CD14-positive monocyte (primary cell): Measurements from ENCODE around the gene CCDC3. TPM values are rescaled to one million over a fixed set of nuclear protein-coding genes. Genes with fewer than 3 reads are reported as not detected.

Source experiments
- DNase-seq, 3 donors: peaks; one replicate each; pipeline ENCODE4 v3.0.0-alpha.2; 2011 to 2022
- H2AFZ ChIP-seq: 2 replicates; pipeline ENCODE4 v1.6.0; 2012; ENCODE audit warnings: mild to moderate bottlenecking, low read depth, low read length, inconsistent platforms; ENCODE audit not compliant: insufficient read depth, poor library complexity, severe bottlenecking
- H3K27ac ChIP-seq, 2 donors: 1 replicate in 1 of 2; 2 replicates in 1 of 2; pipeline ENCODE4 v1.5.1; 2012 to 2013; ENCODE audit warnings: low read length in 2 of 2, control low read depth in 1 of 2, inconsistent platforms in 1 of 2, low read depth in 1 of 2, mild to moderate bottlenecking in 1 of 2
- H3K27me3 ChIP-seq, 2 donors: one replicate each; pipeline versions ENCODE4 v1.6.0 to v1.6.1; 2011 to 2013; ENCODE audit warnings: low read length in 2 of 2; ENCODE audit not compliant: control insufficient read depth in 2 of 2, insufficient read depth in 2 of 2
- H3K36me3 ChIP-seq, 2 donors: replicated peaks in 1 of 2; 1 replicate in 1 of 2; 2 replicates in 1 of 2; pipeline versions ENCODE4 v1.5.1 to v1.6.1; 2012 to 2013; ENCODE audit warnings: low read length in 2 of 2, control low read depth in 1 of 2, inconsistent platforms in 1 of 2, mild to moderate bottlenecking in 1 of 2; ENCODE audit not compliant: insufficient read depth in 2 of 2, control insufficient read depth in 1 of 2
- H3K4me1 ChIP-seq, 2 donors: 1 replicate in 1 of 2; 2 replicates in 1 of 2; pipeline versions ENCODE4 v1.5.1 to v1.6.1; 2012 to 2013; ENCODE audit warnings: low read length in 2 of 2, control low read depth in 1 of 2, inconsistent platforms in 1 of 2, mild to moderate bottlenecking in 1 of 2, moderate library complexity in 1 of 2; ENCODE audit not compliant: insufficient read depth in 2 of 2, control insufficient read depth in 1 of 2
- H3K4me2 ChIP-seq: replicated peaks from 2 replicates; pipeline ENCODE3; 2012; ENCODE audit warnings: low read length, moderate library complexity, mild to moderate bottlenecking; ENCODE audit not compliant: poor library complexity, severe bottlenecking; ENCODE audit errors: extremely low read depth
- H3K4me3 ChIP-seq, 3 experiments: fragments of 200-600 bp in 1 of 3; sonication (generic) in 1 of 3; replicated peaks in 1 of 3; 1 replicate in 2 of 3; 2 replicates in 1 of 3; pipeline ENCODE4 v1.5.1; 2011 to 2013; ENCODE audit warnings: low read length in 3 of 3, mild to moderate bottlenecking in 3 of 3, control low read depth in 2 of 3, low read depth in 2 of 3, inconsistent platforms in 1 of 3, moderate library complexity in 1 of 3
- H3K79me2 ChIP-seq: 2 replicates; pipeline ENCODE4 v1.6.0; 2012; ENCODE audit warnings: mild to moderate bottlenecking, control low read depth, inconsistent platforms, low read length, moderate library complexity; ENCODE audit not compliant: insufficient read depth
- H3K9ac ChIP-seq: 2 replicates; pipeline ENCODE4 v1.6.0; 2017; ENCODE audit warnings: low read length, mild to moderate bottlenecking; ENCODE audit not compliant: insufficient read depth, poor library complexity, severe bottlenecking
- H3K9me3 ChIP-seq, 2 donors: replicated peaks in 1 of 2; 1 replicate in 1 of 2; 2 replicates in 1 of 2; pipeline versions ENCODE4 v1.5.1 to v1.6.1; 2012 to 2013; ENCODE audit warnings: low read length in 2 of 2, control low read depth in 1 of 2; ENCODE audit not compliant: control insufficient read depth in 1 of 2, insufficient read depth in 1 of 2
- H4K20me1 ChIP-seq: 2 replicates; pipeline ENCODE4 v1.6.0; 2012; ENCODE audit warnings: mild to moderate bottlenecking, low read length, control low read depth, moderate library complexity; ENCODE audit not compliant: insufficient read depth
- H3K27ac Mint-ChIP-seq, 7 donors: one replicate each; pipeline ENCODE4 v1.8.0; 2020; ENCODE audit warnings: mild to moderate bottlenecking in 7 of 7, mixed read lengths in 7 of 7, moderate library complexity in 6 of 7, inconsistent platforms in 2 of 7
- H3K27me3 Mint-ChIP-seq, 3 donors: one replicate each; pipeline ENCODE4 v1.8.0; 2021 to 2022; ENCODE audit warnings: low read depth in 3 of 3, mild to moderate bottlenecking in 3 of 3, mixed read lengths in 3 of 3, moderate library complexity in 3 of 3, inconsistent platforms in 1 of 3
- H3K36me3 Mint-ChIP-seq, 2 donors: one replicate each; pipeline ENCODE4 v1.8.0; 2020; ENCODE audit warnings: mixed read lengths in 2 of 2, inconsistent platforms in 1 of 2, mild to moderate bottlenecking in 1 of 2
- H3K4me1 Mint-ChIP-seq: one replicate; pipeline ENCODE4 v1.8.0; 2020; ENCODE audit warnings: mild to moderate bottlenecking, mixed read lengths
- H3K4me3 Mint-ChIP-seq, 2 donors: one replicate each; pipeline ENCODE4 v1.8.0; 2020; ENCODE audit warnings: mild to moderate bottlenecking in 2 of 2, mixed read lengths in 2 of 2, moderate library complexity in 1 of 2
- H3K9me3 Mint-ChIP-seq, 7 donors: one replicate each; pipeline ENCODE4 v1.8.0; 2020 to 2022; ENCODE audit warnings: mixed read lengths in 7 of 7, mild to moderate bottlenecking in 6 of 7, moderate library complexity in 6 of 7, inconsistent platforms in 2 of 7
- CTCF ChIP-seq: fragments of 200-600 bp; IDR thresholded peaks from one replicate; pipeline ENCODE4 v1.8.0; 2022; ENCODE audit warnings: antibody characterized with exemption, mild to moderate bottlenecking
- WGBS: methylation state at CpG from one replicate; pipeline ENCODE4 v1.1.5; 2013; ENCODE audit warnings: missing lambda C conversion rate; ENCODE audit not compliant: insufficient coverage; 5-methylcytosine and 5-hydroxymethylcytosine counted together
- intact Hi-C, 2 donors: fragments of 100-400 bp; cut with micrococcal nuclease; formaldehyde crosslinking; loops; one replicate each; pipeline versions ENCODE4 v1.15.0 to v1.15.1; 2023
- polyA plus RNA-seq, 3 donors: library from polyadenylated mRNA; depleted of rRNA in 1 of 3; unstranded in 2 of 3; stranded (reverse) in 1 of 3; fragments of 300-500 nt in 2 of 3; fragments of >200 nt in 1 of 3; fragmentation: Illumina TruSeq in 2 of 3; gene quantifications; 1 replicate in 2 of 3; 2 replicates in 1 of 3; pipeline ENCODE4 v1.2.3, GENCODE V29; 2012 to 2021

The CCDC3 gene
- polyA plus RNA-seq, 3 donors, result not detected

GRCh38 chr10:13038391-13038790 is 36.9 kb upstream of the CCDC3 start:
- WGBS, result no CpG with 5 or more reads among the region's 2 CpGs
- Mint-ChIP-seq H3K9me3 (peaks cover 0 to 6% (median 2%) of the 10 kb centered on the region in 7 donors), H3K4me1 (no peaks in the 10 kb centered on the region), H3K27ac (no peak overlapping the region), H3K36me3 (no peaks in the 10 kb centered on the region), H3K4me3 (no peak overlapping the region), H3K27me3 (peaks cover 2 to 4% (median 3%) of the 10 kb centered on the region in 3 donors)
- Histone ChIP-seq H3K79me2 (no peaks in the 10 kb centered on the region), H3K4me2 (no peak overlapping the region), H2AFZ (no peak overlapping the region), H3K36me3 (no peaks in the 10 kb centered on the region), H3K4me3 (no peak overlapping the region), H4K20me1 (no peaks in the 10 kb centered on the region), H3K4me1 (no peaks in the 10 kb centered on the region), H3K9ac (no peak overlapping the region), H3K27ac (no peak overlapping the region), H3K9me3 (peaks cover 0 to 3% of the 10 kb centered on the region in 2 donors), H3K27me3 (no peaks in the 10 kb centered on the region)
- intact Hi-C loops, result no loop called here
- no peak for TF ChIP-seq CTCF
- no peak for DNase-seq

GRCh38 chr10:13037832-13038231 is 36.3 kb upstream of the CCDC3 start:
- Histone ChIP-seq H2AFZ (no peak overlapping the region), H3K4me1 (no peaks in the 10 kb centered on the region), H3K4me3 (no peak overlapping the region), H3K9ac (no peak overlapping the region), H3K36me3 (no peaks in the 10 kb centered on the region), H3K4me2 (no peak overlapping the region), H3K79me2 (no peaks in the 10 kb centered on the region), H3K9me3 (no peaks in the 10 kb centered on the region), H4K20me1 (no peaks in the 10 kb centered on the region), H3K27ac (no peak overlapping the region), H3K27me3 (no peaks in the 10 kb centered on the region)
- Mint-ChIP-seq H3K9me3 (peaks cover 0 to 6% (median 0%) of the 10 kb centered on the region in 7 donors), H3K36me3 (no peaks in the 10 kb centered on the region), H3K27ac (no peak overlapping the region), H3K27me3 (peaks cover 2 to 4% (median 3%) of the 10 kb centered on the region in 3 donors), H3K4me1 (no peaks in the 10 kb centered on the region), H3K4me3 (no peak overlapping the region)
- intact Hi-C loops, result no loop called here
- no CpG with 5 or more reads among the region's 2 CpGs for WGBS
- no peak for DNase-seq
- TF ChIP-seq CTCF, result no peak
